Muscle of arm (tissue), 12 donors: ENCODE results near the gene MIEF2. TPM values are rescaled to one million over a fixed set of nuclear protein-coding genes. Genes with fewer than 3 reads are reported as not detected.
"Not testable (repeated sequence)": the region's sequence is repeated elsewhere in the genome, so short reads cannot be mapped to it uniquely, and the experiment has no call there.

ENCODE experiments used
- DNase-seq: peaks from one replicate; pipeline ENCODE4 v3.0.0-alpha.2; 2013
- polyA plus RNA-seq, 12 donors: library from polyadenylated mRNA; unstranded; fragments of 120-200 nt; gene quantifications; one replicate each; pipeline ENCODE4 v1.2.1, GENCODE V29; 2013; ENCODE audit not compliant: insufficient read length in 12 of 12

MIEF2 gene
- polyA plus RNA-seq, 12 donors = 8.2 to 14.5 (median 10.7) TPM; not detected in 1

GRCh38 chr17:18280766-18281371 lies 20.4 kb downstream of the MIEF2 start:
- DNase-seq = no peak

DNA sequence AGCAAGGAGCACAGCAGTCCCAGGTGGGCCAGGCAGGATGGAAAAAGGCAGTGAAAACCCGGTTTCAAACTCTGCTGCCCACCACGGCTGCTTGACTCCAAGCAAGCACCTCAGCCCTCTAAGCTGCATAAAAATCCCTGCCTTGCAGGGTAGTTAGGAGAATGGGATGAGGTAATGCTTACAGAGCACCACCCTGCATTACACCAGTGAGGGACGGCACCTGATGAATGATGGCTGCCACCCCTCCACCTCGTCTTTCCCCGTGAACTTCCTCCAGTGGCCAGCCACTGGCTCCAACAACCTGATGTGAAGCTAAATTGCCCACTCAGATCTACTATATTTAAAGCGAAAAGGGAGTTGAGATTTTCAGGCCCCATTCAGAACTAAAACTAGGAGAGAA lies 21.3 kb downstream of the MIEF2 start:
- DNase-seq = no peak

DNA sequence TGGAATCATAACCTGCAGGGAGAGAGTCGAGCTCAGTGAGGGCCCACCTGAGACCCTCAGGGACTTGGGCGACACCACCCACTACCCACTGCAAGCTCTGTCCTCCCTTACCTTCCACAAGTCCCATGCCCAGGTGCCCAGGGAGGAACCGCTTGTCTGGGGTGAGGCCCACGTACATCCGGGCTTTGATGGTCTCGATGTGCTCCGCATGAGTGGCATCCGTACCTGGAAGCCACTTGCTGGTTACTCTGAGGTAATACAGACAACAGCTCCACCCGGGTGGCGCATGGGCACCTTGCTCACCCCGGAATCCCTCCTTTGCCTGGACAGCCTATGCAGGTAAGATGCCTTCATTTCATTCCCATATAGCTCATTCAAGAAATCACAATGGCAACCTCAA lies 24.8 kb downstream of the MIEF2 start:
- no peak for DNase-seq

DNA sequence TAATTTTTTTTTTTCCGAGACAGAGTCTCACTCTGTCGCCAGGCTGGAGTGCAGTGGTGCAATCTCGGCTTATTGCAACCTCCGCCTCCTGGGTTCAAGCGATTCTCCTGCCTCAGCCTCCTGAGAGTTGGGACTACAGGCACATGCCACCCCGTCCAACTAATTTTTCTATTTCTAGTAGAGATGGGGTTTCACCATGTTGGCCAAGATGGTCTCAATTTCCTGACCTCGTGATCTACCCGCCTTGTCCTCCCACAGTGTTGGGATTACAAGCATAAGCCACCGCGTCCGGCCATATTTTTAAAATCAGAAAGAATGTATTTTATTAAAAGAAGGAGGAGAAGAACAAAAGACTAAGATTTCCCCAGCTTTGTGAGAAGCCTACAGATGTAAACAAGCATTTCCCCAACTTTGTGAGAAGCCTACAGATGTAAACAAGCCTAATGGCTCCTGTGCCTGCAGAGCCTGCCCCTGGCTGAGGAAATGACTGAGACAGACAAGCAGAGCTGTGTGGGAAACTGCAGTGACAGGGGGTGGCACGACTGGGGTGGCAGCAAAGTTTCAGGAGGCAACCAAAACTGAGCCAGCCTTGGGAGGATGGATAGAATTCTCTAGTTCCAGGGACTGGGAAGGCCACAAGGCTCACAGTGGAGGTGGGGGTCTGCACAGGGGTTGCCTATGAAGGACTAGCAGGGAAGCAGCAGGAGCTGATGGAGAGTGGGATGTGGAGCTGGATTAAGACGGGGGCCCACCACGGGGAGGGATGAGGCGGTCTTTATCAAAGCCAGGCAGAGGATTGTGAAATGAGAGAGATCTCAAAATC lies 31.5 kb downstream of the MIEF2 start:
- DNase-seq = no peak

DNA sequence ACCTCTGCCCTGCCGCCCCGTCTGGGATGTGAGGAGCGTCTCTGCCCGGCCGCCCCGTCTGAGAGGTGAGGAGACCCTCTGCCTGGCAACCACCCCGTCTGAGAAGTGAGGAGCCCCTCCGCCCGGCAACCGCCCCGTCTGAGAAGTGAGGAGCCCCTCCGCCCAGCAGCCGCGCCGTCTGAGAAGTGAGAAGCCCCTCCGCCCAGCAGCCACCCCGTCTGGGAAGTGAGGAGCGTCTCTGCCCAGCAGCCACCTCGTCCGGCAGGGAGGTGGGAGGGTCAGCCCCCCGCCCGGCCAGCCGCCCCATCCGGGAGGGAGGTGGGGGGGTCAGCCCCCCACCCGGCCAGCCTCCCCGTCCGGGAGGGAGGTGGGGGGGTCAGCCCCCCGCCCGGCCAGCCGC lies 37.6 kb downstream of the MIEF2 start:
- DNase-seq = not testable (repeated sequence)

GRCh38 chr17:18300725-18301480 lies 40.4 kb downstream of the MIEF2 start:
- DNase-seq = no peak

GRCh38 chr17:18303206-18303605 lies 42.7 kb downstream of the MIEF2 start:
- DNase-seq = not testable (repeated sequence)

GRCh38 chr17:18309202-18309601 lies 48.7 kb downstream of the MIEF2 start:
- no peak for DNase-seq

DNA sequence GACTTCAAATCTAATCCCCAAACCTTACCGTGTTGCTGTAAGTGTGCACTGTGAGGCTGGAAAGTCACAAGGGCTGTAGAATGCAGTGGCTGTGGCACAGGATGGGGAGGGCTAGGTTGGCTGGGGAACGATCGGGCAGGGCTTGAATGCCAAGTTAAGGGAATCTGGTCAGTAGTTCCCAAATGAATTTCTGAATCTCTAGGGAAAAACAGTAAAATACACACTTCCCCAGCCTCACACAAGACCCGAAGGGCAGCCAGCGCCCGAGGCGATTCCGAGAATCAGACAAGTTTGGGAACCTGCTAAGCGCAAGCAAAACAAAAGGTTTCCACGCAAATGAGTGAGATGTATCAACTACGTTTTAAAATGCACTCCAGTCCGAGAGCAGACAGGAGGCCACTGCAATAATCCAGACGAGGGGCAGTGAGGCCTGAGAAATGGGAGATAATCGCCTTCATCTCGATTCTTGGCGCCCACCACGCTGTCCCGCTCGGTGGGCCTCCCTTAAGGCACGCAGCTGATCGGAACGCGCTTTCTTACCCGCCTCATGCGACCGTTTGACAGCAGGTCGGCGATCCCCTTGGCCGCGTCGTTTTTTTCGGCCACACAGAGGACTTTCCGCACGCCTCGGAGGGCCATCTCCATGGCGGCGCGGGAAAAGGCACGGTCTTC lies 53.7 kb downstream of the MIEF2 start:
- no peak for DNase-seq

DNA sequence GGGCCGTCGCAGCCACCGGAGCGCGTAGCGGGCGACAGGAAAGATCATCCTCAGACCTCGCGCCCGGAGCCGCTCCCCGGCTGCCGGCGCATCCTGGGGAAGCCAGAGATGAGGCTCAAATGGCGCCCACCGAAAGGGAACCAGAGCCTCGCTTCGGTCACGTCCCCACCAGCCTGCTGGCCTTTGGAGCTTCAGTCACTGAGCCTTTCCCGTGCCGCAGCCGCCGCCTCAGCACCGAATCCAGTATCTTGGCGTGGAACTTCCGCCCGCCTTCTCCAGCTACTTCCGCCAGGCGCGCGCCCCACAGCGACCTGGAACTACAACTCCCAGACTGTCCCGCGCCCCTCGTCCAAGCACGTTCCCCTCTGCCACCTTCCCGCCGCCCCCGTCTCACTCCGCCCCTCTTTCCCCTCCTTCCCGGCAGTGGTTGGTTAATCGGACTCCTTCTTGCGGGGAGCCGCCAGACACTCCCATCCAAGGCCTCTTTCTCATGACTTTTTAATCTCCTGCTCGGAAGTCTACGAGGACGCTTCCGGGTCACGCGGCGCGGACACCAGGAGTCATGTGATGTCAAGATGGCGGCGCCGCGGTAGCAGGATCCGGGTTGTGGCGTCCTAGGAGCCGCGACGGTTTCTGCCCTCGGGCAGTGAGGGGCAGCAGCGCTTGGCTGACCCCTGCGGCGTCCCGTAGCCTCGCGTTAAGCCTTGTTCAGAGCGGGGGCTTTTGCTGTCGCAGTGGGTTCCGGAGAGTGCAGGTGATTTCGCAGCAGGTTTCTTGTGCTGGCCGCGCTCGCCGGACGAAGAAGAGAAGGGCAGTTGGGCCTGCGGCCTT lies 54.5 kb downstream of the MIEF2 start, which contains the start of the genes SMCR8 and TOP3A:
Gene SMCR8, plus strand, starts transcription at position 563 of the 831 bp plus-strand sequence. CDS start 497 bp downstream, outside the sequence.
Gene TOP3A, minus strand, starts transcription at position 264 of the 831 bp plus-strand sequence. Its CDS starts 216 bp downstream, at position 48.
- peak; percentile 98 for DNase-seq

- DNase-seq = peak; percentile 16
Observed at GRCh38 chr17:18315562-18315922, 55.1 kb downstream of the MIEF2 start.

- DNase-seq = no peak
Observed at GRCh38 chr17:18315961-18316360, 55.5 kb downstream of the MIEF2 start.

Other genes starting within 250 kb of the MIEF2 start
- gene ATPAF2, start 221.5 kb upstream of the MIEF2 start, polyA plus RNA-seq = 10 to 100 TPM in 11 of 12 donors, not detected in 1; 11.0 to 28.0 (median 14.4) TPM
- gene GID4, start 221.3 kb upstream of the MIEF2 start, polyA plus RNA-seq = 10 to 100 TPM in 11 of 12 donors, not detected in 1; 10.4 to 14.1 (median 12.8) TPM
- gene DRG2, start 172.7 kb upstream of the MIEF2 start, polyA plus RNA-seq = 10 to 100 TPM in 11 of 12 donors, not detected in 1; 19.5 to 29.4 (median 23.3) TPM
- 1 to 10 TPM in 6 of 12 donors, under 1 TPM in 4, not detected in 2; 0.53 to 2.0 (median 1.2) TPM for gene MYO15A, start 151.9 kb upstream of the MIEF2 start, polyA plus RNA-seq
- 10 to 100 TPM in 11 of 12 donors, not detected in 1; 50.4 to 83.7 (median 67.2) TPM for gene ALKBH5, start 76.8 kb upstream of the MIEF2 start, polyA plus RNA-seq
- 10 to 100 TPM in 11 of 12 donors, not detected in 1; 15.3 to 30.4 (median 23.6) TPM for gene LLGL1, start 35.0 kb upstream of the MIEF2 start, polyA plus RNA-seq
- 100 to 1,000 TPM in 11 of 12 donors, not detected in 1; 135 to 186 (median 151) TPM for gene FLII, start 1.9 kb upstream of the MIEF2 start, polyA plus RNA-seq
- gene TOP3A, start 54.3 kb downstream of the MIEF2 start, polyA plus RNA-seq = 10 to 100 TPM in 11 of 12 donors, not detected in 1; 21.4 to 43.3 (median 28.1) TPM
- gene SMCR8, start 54.6 kb downstream of the MIEF2 start, polyA plus RNA-seq = 10 to 100 TPM in 2 of 12 donors, 1 to 10 TPM in 9, not detected in 1; 8.0 to 15.2 (median 8.9) TPM
- 10 to 100 TPM in 4 of 12 donors, 1 to 10 TPM in 7, not detected in 1; 4.6 to 20.2 (median 9.6) TPM for gene SHMT1, start 102.9 kb downstream of the MIEF2 start, polyA plus RNA-seq
- 1 to 10 TPM in 1 of 12 donors, under 1 TPM in 2, not detected in 9; 0.43 to 1.2 (median 0.45) TPM for gene EVPLL, start 117.1 kb downstream of the MIEF2 start, polyA plus RNA-seq
- 1 to 10 TPM in 1 of 12 donors, under 1 TPM in 2, not detected in 9; 0.30 to 2.9 (median 0.62) TPM for gene LGALS9C, start 216.1 kb downstream of the MIEF2 start, polyA plus RNA-seq